Measurements from ENCODE around the gene STAC2.

STAC2 gene

DNA sequence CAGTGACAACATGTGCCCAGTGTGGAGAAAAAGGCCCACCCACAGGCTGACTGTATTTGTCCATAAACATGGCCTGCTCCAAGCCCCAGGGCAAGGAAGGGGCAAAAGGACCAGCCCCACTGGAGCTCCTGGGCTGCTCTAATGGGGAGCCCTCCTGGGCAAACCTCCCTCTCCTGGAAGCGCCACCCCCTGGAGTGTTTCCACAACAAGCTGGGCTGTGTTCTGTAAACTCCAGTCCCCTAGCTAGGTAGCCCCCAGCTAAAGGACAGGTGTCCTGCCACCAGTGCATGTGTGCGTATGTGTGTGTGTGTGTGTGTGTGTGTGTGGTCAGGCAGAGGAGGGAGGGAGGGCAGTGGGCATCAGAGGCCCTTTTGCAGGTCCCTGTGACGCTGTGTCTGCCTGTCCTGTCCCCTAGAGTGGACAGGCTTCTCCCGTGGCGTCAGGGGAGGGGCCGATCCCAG, 11.3 kb upstream of the STAC2 start:
- H3K27me3 ChIP-seq (ENCODE audit: low read length): no peaks in the 10 kb centered on the region
- no peak overlapping the region for H3K4me2 ChIP-seq (ENCODE audit: low read depth, low read length, poor library complexity, severe bottlenecking)
- H3K27ac ChIP-seq (ENCODE audit: low read depth, low read length): no peak overlapping the region
- H3K9ac ChIP-seq (ENCODE audit: low read length): no peak overlapping the region
- H2AFZ ChIP-seq (ENCODE audit: low read depth, low read length, severe bottlenecking): no peak overlapping the region
- H3F3A ChIP-seq (ENCODE audit: insufficient read depth): no peaks in the 10 kb centered on the region
- no peaks in the 10 kb centered on the region for H3K79me2 ChIP-seq (ENCODE audit: insufficient read depth, low read length)
- no peaks in the 10 kb centered on the region for H3K9me2 ChIP-seq (replicated peaks; ENCODE audit: insufficient read depth, low read length)
- TF ChIP-seq EZH2phosphoT487 (conservative IDR thresholded peaks at IDR 0.05; ENCODE audit: low read length) (no peak), CTCF (IDR thresholded peaks at IDR 0.05; ENCODE audit: insufficient read depth, low read length, poor library complexity, severe bottlenecking) (no peak)
- H3K4me3 ChIP-seq (ENCODE audit: insufficient read depth, low read length, poor library complexity, severe bottlenecking): no peak overlapping the region
- no peaks in the 10 kb centered on the region for H3K36me3 ChIP-seq (ENCODE audit: low read length)
- no peaks in the 10 kb centered on the region for H3K9me3 ChIP-seq (ENCODE audit: insufficient read depth, low read length)
- no peaks in the 10 kb centered on the region for H4K20me1 ChIP-seq (ENCODE audit: low read depth, low read length)

DNA sequence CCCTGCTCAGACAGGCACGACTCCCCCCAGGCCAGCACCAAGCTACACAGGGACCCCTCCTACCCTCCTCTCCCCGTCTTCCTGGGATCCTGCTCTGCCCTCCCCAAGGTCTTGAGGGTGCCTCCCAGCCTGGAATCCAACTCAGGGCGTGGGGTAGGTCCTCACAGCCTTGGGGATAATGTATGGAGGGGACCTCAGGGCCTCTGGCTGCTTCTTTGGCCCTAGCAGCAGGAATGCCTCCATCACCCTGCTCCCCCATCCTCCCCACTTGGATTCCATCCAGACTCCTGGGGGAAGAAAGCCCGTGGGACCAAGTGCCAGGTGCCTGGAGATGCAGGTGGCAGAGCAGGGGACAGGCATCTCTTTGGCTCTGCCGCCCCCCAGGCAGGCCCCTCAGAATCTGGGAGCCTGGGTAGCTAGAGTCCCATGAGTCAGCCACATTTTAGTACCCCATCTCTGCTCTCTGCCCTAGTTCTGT, 10.7 kb upstream of the STAC2 start:
- no peaks in the 10 kb centered on the region for H3K79me2 ChIP-seq (ENCODE audit: insufficient read depth, low read length)
- no peak overlapping the region for H2AFZ ChIP-seq (ENCODE audit: low read depth, low read length, severe bottlenecking)
- no peaks in the 10 kb centered on the region for H3K27me3 ChIP-seq (ENCODE audit: low read length)
- H3F3A ChIP-seq (ENCODE audit: insufficient read depth): no peaks in the 10 kb centered on the region
- H4K20me1 ChIP-seq (ENCODE audit: low read depth, low read length): no peaks in the 10 kb centered on the region
- H3K9ac ChIP-seq (ENCODE audit: low read length): no peak overlapping the region
- H3K4me3 ChIP-seq (ENCODE audit: insufficient read depth, low read length, poor library complexity, severe bottlenecking): no peak overlapping the region
- H3K9me3 ChIP-seq (ENCODE audit: insufficient read depth, low read length): no peaks in the 10 kb centered on the region
- no peaks in the 10 kb centered on the region for H3K36me3 ChIP-seq (ENCODE audit: low read length)
- no peak for TF ChIP-seq CTCF (IDR thresholded peaks at IDR 0.05; ENCODE audit: insufficient read depth, low read length, poor library complexity, severe bottlenecking)
- TF ChIP-seq EZH2phosphoT487 (conservative IDR thresholded peaks at IDR 0.05; ENCODE audit: low read length): no peak
- H3K27ac ChIP-seq (ENCODE audit: low read depth, low read length): no peak overlapping the region
- H3K4me2 ChIP-seq (ENCODE audit: low read depth, low read length, poor library complexity, severe bottlenecking): no peak overlapping the region
- no peaks in the 10 kb centered on the region for H3K9me2 ChIP-seq (replicated peaks; ENCODE audit: insufficient read depth, low read length)

- no peak overlapping the region for H3K4me3 ChIP-seq (ENCODE audit: insufficient read depth, low read length, poor library complexity, severe bottlenecking)
- H3K9me2 ChIP-seq (replicated peaks; ENCODE audit: insufficient read depth, low read length): no peaks in the 10 kb centered on the region
- H3K27ac ChIP-seq (ENCODE audit: low read depth, low read length): no peak overlapping the region
- H3K36me3 ChIP-seq (ENCODE audit: low read length): no peaks in the 10 kb centered on the region
- H4K20me1 ChIP-seq (ENCODE audit: low read depth, low read length): no peaks in the 10 kb centered on the region
- peak; percentile 83 for TF ChIP-seq CTCF (IDR thresholded peaks at IDR 0.05; ENCODE audit: insufficient read depth, low read length, poor library complexity, severe bottlenecking)
- no peak for TF ChIP-seq EZH2phosphoT487 (conservative IDR thresholded peaks at IDR 0.05; ENCODE audit: low read length)
- H3K79me2 ChIP-seq (ENCODE audit: insufficient read depth, low read length): no peaks in the 10 kb centered on the region
- no peaks in the 10 kb centered on the region for H3K27me3 ChIP-seq (ENCODE audit: low read length)
- no peaks in the 10 kb centered on the region for H3K9me3 ChIP-seq (ENCODE audit: insufficient read depth, low read length)
- no peaks in the 10 kb centered on the region for H3F3A ChIP-seq (ENCODE audit: insufficient read depth)
- no peak overlapping the region for H3K4me2 ChIP-seq (ENCODE audit: low read depth, low read length, poor library complexity, severe bottlenecking)
- no peak overlapping the region for H3K9ac ChIP-seq (ENCODE audit: low read length)
- H2AFZ ChIP-seq (ENCODE audit: low read depth, low read length, severe bottlenecking): no peak overlapping the region
Observed at GRCh38 chr17:39235555-39236449, 10.1 kb upstream of the STAC2 start.
